OCI-LY1 (cell line): Measurements from ENCODE around the gene SH2D1A.

Experiments
- H2AFZ ChIP-seq: fragments of 200-600 bp; sonication (generic), shearing (Covaris generic); 2 replicates; pipeline ENCODE4 v1.6.0; 2014; ENCODE audit warnings: antibody characterized with exemption, mild to moderate bottlenecking, low read length
- H3F3A ChIP-seq: fragments of 200-600 bp; sonication (generic), shearing (Covaris generic); 2 replicates; pipeline ENCODE4 v1.6.0; 2014; ENCODE audit warnings: mild to moderate bottlenecking, antibody characterized with exemption, low read length, moderate library complexity; ENCODE audit not compliant: insufficient read depth
- H3K27ac ChIP-seq: fragments of 200-600 bp; sonication (generic); 2 replicates; pipeline ENCODE4 v1.5.1; 2014; ENCODE audit warnings: low read length, mixed run types, mild to moderate bottlenecking, low read depth; ENCODE audit not compliant: poor library complexity, severe bottlenecking
- H3K27me3 ChIP-seq: fragments of 200-600 bp; sonication (generic); 2 replicates; pipeline ENCODE4 v1.6.0; 2014; ENCODE audit warnings: antibody characterized with exemption, mild to moderate bottlenecking, low read length, moderate library complexity; ENCODE audit not compliant: insufficient read depth
- H3K36me3 ChIP-seq: fragments of 200-600 bp; sonication (generic); 2 replicates; pipeline ENCODE4 v1.6.1; 2014; ENCODE audit warnings: mild to moderate bottlenecking, antibody characterized with exemption, low read length, moderate library complexity, mixed read lengths; ENCODE audit not compliant: insufficient read depth
- H3K4me1 ChIP-seq: fragments of 200-600 bp; sonication (generic); 2 replicates; pipeline ENCODE4 v1.5.1; 2014; ENCODE audit warnings: mild to moderate bottlenecking, low read length, moderate library complexity; ENCODE audit not compliant: insufficient read depth, severe bottlenecking
- H3K4me2 ChIP-seq: fragments of 200-600 bp; sonication (generic), shearing (Covaris generic); 2 replicates; pipeline ENCODE4 v1.6.1; 2014; ENCODE audit warnings: low read length
- H3K4me3 ChIP-seq: fragments of 200-600 bp; sonication (generic); 2 replicates; pipeline ENCODE4 v1.5.1; 2014; ENCODE audit warnings: low read length, low read depth, mild to moderate bottlenecking, mixed read lengths; ENCODE audit not compliant: poor library complexity, severe bottlenecking
- H3K79me2 ChIP-seq: fragments of 200-600 bp; shearing (Covaris generic); 2 replicates; pipeline ENCODE4 v1.6.1; 2016; ENCODE audit warnings: mixed run types, low read length, mixed read lengths; ENCODE audit not compliant: insufficient read depth
- H3K9ac ChIP-seq: fragments of 200-600 bp; sonication (generic), shearing (Covaris generic); 2 replicates; pipeline ENCODE4 v1.6.1; 2014; ENCODE audit warnings: mild to moderate bottlenecking, low read length, mixed read lengths
- H3K9me2 ChIP-seq: fragments of 200-600 bp; sonication (generic), shearing (Covaris generic); 2 replicates; pipeline ENCODE4 v1.6.1; 2014; ENCODE audit warnings: low read depth, mild to moderate bottlenecking, low read length, mixed read lengths
- H3K9me3 ChIP-seq: fragments of 200-600 bp; shearing (Covaris generic); 2 replicates; pipeline ENCODE4 v1.6.1; 2014; ENCODE audit warnings: low read length, mixed read lengths
- H4K20me1 ChIP-seq: fragments of 200-600 bp; sonication (generic), shearing (Covaris generic); 2 replicates; pipeline ENCODE4 v1.6.0; 2016; ENCODE audit warnings: mild to moderate bottlenecking, low read length; ENCODE audit not compliant: insufficient read depth
- CTCF ChIP-seq: fragments of 200-600 bp; sonication (generic), shearing (Covaris generic); IDR thresholded peaks from 2 replicates; pipeline ENCODE4 v1.5.1; 2017; ENCODE audit warnings: mild to moderate bottlenecking, antibody characterized with exemption, low read length, moderate library complexity, mixed read lengths
- EZH2 ChIP-seq: fragments of 200-600 bp; sonication (generic), shearing (Covaris generic); IDR thresholded peaks from 2 replicates; pipeline ENCODE4 v1.8.0; 2017; ENCODE audit warnings: borderline replicate concordance, mixed run types, mild to moderate bottlenecking, antibody characterized with exemption, low read length, moderate library complexity, mixed read lengths

SH2D1A gene

GRCh38 chrX:124343016-124343415, 3.3 kb upstream of the SH2D1A start:
- no peaks in the 10 kb centered on the region for H4K20me1 ChIP-seq
- H3K27ac ChIP-seq: no peak overlapping the region
- TF ChIP-seq EZH2 (no peak), CTCF (no peak)
- no peak overlapping the region for H3K9ac ChIP-seq
- H3K27me3 ChIP-seq: no peaks in the 10 kb centered on the region
- no peaks in the 10 kb centered on the region for H3K9me3 ChIP-seq
- no peaks in the 10 kb centered on the region for H3K36me3 ChIP-seq
- no peak overlapping the region for H2AFZ ChIP-seq
- no peaks in the 10 kb centered on the region for H3F3A ChIP-seq
- H3K4me2 ChIP-seq: no peak overlapping the region
- H3K79me2 ChIP-seq: no peaks in the 10 kb centered on the region
- no peak overlapping the region for H3K4me3 ChIP-seq
- no peaks in the 10 kb centered on the region for H3K9me2 ChIP-seq
- H3K4me1 ChIP-seq: no peaks in the 10 kb centered on the region

- H4K20me1 ChIP-seq: no peaks in the 10 kb centered on the region
- no peak overlapping the region for H3K4me2 ChIP-seq
- H3K9ac ChIP-seq: no peak overlapping the region
- no peaks in the 10 kb centered on the region for H3K27me3 ChIP-seq
- no peaks in the 10 kb centered on the region for H3F3A ChIP-seq
- H3K4me3 ChIP-seq: no peak overlapping the region
- H3K79me2 ChIP-seq: no peaks in the 10 kb centered on the region
- H2AFZ ChIP-seq: no peak overlapping the region
- no peaks in the 10 kb centered on the region for H3K36me3 ChIP-seq
- no peak overlapping the region for H3K27ac ChIP-seq
- H3K4me1 ChIP-seq: no peaks in the 10 kb centered on the region
- H3K9me2 ChIP-seq: no peaks in the 10 kb centered on the region
- TF ChIP-seq CTCF: no peak
- TF ChIP-seq EZH2: no peak
- H3K9me3 ChIP-seq: no peaks in the 10 kb centered on the region
Observed at GRCh38 chrX:124344246-124344645, 2.1 kb upstream of the SH2D1A start.

- H3K4me2 ChIP-seq: no peak overlapping the region
- H3K9me3 ChIP-seq: no peaks in the 10 kb centered on the region
- no peaks in the 10 kb centered on the region for H3K36me3 ChIP-seq
- no peaks in the 10 kb centered on the region for H4K20me1 ChIP-seq
- no peaks in the 10 kb centered on the region for H3K27me3 ChIP-seq
- no peak overlapping the region for H3K27ac ChIP-seq
- no peak for TF ChIP-seq CTCF
- TF ChIP-seq EZH2: no peak
- H3K9ac ChIP-seq: no peak overlapping the region
- H3K4me1 ChIP-seq: no peaks in the 10 kb centered on the region
- H3K9me2 ChIP-seq: no peaks in the 10 kb centered on the region
- H3F3A ChIP-seq: no peaks in the 10 kb centered on the region
- H3K4me3 ChIP-seq: no peak overlapping the region
- H3K79me2 ChIP-seq: no peaks in the 10 kb centered on the region
- no peak overlapping the region for H2AFZ ChIP-seq
Observed at GRCh38 chrX:124346877-124347241, 496 bp downstream of the SH2D1A start.
